K562 (cell line): ENCODE data around the gene FRYL. TPM values are rescaled to one million over a fixed set of nuclear protein-coding genes. Genes with fewer than 3 reads are reported as not detected.

Experiments used
- FOS ChIP-seq: IDR thresholded peaks from 3 replicates; pipeline ENCODE4 v1.6.1; 2011; ENCODE audit not compliant: insufficient read length; ENCODE audit errors: extremely low read depth
- MCM7 ChIP-seq, 2 experiments: fragments of 450-650 bp; IDR thresholded peaks; 2 replicates each; pipeline ENCODE4 v1.6.1; 2016 to 2018
- NFE2 ChIP-seq: IDR thresholded peaks from 2 replicates; pipeline ENCODE4 v1.6.1; 2014; ENCODE audit warnings: antibody characterized with exemption, low read depth
- RBM39 ChIP-seq: fragments of 200-400 bp; formaldehyde crosslinking; optimal IDR thresholded peaks from 2 replicates; pipeline ENCODE3; 2018; ENCODE audit warnings: low read depth, low read length
- SRSF1 ChIP-seq: fragments of 200-400 bp; formaldehyde crosslinking; IDR thresholded peaks from 2 replicates; pipeline ENCODE4 v1.6.1; 2017; ENCODE audit warnings: mild to moderate bottlenecking, low read depth, low read length, moderate library complexity
- XRCC5 ChIP-seq: fragments of 200-400 bp; formaldehyde crosslinking; IDR thresholded peaks from 2 replicates; pipeline ENCODE4 v1.6.1; 2017; ENCODE audit warnings: low read depth, mild to moderate bottlenecking, low read length
- polyA plus RNA-seq, 8 experiments: library from polyadenylated mRNA; depleted of rRNA in 4 of 8; stranded (reverse) in 5 of 8; unstranded in 3 of 8; fragments of >200 nt; fragmentation: Nextera tagmentation in 2 of 8; fragmentation: Illumina TruSeq in 1 of 8; extraction: Ambion mirVana in 2 of 8; extraction: Trizol in 1 of 8; gene quantifications; 2 replicates each; pipeline versions ENCODE4 v1.2.1 to v1.2.3, GENCODE V29; 2011 to 2014; ENCODE audit warnings: inconsistent platforms in 1 of 8, missing spikeins in 1 of 8
- total RNA-seq, 7 experiments: library from RNA; depleted of rRNA in 6 of 7; stranded (reverse); fragments of >200 nt in 6 of 7; fragmentation: Illumina TruSeq in 2 of 7; extraction: Trizol in 2 of 7; gene quantifications; 2 replicates each; pipeline versions ENCODE4 v1.2.1 to v1.2.3, GENCODE V29; 2011 to 2021; ENCODE audit warnings: low replicate concordance in 1 of 7
- TF ChIP-seq, protein P1 (sequence below), 3 experiments: IDR thresholded peaks in 2 of 3; conservative IDR thresholded peaks in 1 of 3; 2 replicates each; pipeline ENCODE4 v1.5.1; 2011 to 2012; ENCODE audit warnings: low read length in 3 of 3, mild to moderate bottlenecking in 3 of 3, control low read depth in 2 of 3, improper control_type of control experiment in 1 of 3, inconsistent platforms in 1 of 3, low read depth in 1 of 3, mixed read lengths in 1 of 3, moderate library complexity in 1 of 3; ENCODE audit not compliant: insufficient read depth in 2 of 3
- TF ChIP-seq, protein P2 (sequence below): fragments of 250-450 bp; sonication (Bioruptor Pico); IDR thresholded peaks from 2 replicates; pipeline ENCODE4 v1.5.0; 2020; ENCODE audit warnings: mild to moderate bottlenecking, borderline replicate concordance
- TF ChIP-seq, protein P3 (sequence below): IDR thresholded peaks from 2 replicates; pipeline ENCODE4 v1.6.1; 2016; ENCODE audit warnings: missing genetic modification characterization, missing compliant biosample characterization
- TF ChIP-seq, protein P4 (sequence below): sonication (generic); formaldehyde crosslinking; IDR thresholded peaks from 2 replicates; pipeline ENCODE4 v1.4.0; 2020; ENCODE audit warnings: mild to moderate bottlenecking, missing genetic modification reagents
- TF ChIP-seq, protein P5 (sequence below): fragments of 450-650 bp; formaldehyde crosslinking; IDR thresholded peaks from 2 replicates; pipeline ENCODE4 v1.4.0; 2020; ENCODE audit warnings: mild to moderate bottlenecking, moderate library complexity
- TF ChIP-seq, protein P6 (sequence below): sonication (generic); formaldehyde crosslinking; IDR thresholded peaks from 2 replicates; pipeline ENCODE4 v1.8.0; 2022; ENCODE audit warnings: mild to moderate bottlenecking, missing genetic modification reagents

The FRYL gene
- total and polyA plus RNA-seq, 9 of the 15 experiments (the other 6 are each of a cell fraction or from before 2014, with no cell fraction given), result 7.2 to 34.9 (median 15.9) TPM

DNA sequence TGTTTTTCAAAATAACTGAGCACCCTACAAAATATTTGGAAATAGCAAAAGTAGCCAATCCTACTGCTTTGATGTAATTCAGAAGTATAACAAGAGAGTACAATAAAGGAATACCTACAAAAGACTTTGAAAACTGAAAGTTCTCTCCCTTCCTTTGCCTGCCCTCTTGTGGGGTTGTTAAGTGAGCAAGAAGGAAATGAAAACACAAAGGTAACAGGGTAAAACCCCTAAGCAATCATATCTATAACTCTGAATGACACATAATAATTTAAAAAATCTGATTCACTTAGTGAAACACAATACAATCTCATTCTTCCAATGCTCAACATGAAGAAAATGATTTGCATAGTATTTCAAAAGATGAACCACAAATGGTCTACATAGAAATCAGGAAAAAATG lies 98.2 kb downstream of the FRYL start (continued):
- TF ChIP-seq, protein P1, sequence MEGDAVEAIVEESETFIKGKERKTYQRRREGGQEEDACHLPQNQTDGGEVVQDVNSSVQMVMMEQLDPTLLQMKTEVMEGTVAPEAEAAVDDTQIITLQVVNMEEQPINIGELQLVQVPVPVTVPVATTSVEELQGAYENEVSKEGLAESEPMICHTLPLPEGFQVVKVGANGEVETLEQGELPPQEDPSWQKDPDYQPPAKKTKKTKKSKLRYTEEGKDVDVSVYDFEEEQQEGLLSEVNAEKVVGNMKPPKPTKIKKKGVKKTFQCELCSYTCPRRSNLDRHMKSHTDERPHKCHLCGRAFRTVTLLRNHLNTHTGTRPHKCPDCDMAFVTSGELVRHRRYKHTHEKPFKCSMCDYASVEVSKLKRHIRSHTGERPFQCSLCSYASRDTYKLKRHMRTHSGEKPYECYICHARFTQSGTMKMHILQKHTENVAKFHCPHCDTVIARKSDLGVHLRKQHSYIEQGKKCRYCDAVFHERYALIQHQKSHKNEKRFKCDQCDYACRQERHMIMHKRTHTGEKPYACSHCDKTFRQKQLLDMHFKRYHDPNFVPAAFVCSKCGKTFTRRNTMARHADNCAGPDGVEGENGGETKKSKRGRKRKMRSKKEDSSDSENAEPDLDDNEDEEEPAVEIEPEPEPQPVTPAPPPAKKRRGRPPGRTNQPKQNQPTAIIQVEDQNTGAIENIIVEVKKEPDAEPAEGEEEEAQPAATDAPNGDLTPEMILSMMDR (IDR thresholded peaks at IDR 0.05 in 2 of 3, conservative IDR thresholded peaks at IDR 0.05 in 1 of 3; ENCODE audit: insufficient read depth in 2 of 3, low read depth in 1 of 3, low read length in 3 of 3), result peak; percentile 17 to 64 (median 20); a peak in 3 of 6 replicates
- TF ChIP-seq MCM7 (IDR thresholded peaks at IDR 0.05) (no peak), NFE2 (no peak), SRSF1 (no peak), RBM39 (no peak), FOS (no peak), XRCC5 (no peak)
- TF ChIP-seq, protein P2, sequence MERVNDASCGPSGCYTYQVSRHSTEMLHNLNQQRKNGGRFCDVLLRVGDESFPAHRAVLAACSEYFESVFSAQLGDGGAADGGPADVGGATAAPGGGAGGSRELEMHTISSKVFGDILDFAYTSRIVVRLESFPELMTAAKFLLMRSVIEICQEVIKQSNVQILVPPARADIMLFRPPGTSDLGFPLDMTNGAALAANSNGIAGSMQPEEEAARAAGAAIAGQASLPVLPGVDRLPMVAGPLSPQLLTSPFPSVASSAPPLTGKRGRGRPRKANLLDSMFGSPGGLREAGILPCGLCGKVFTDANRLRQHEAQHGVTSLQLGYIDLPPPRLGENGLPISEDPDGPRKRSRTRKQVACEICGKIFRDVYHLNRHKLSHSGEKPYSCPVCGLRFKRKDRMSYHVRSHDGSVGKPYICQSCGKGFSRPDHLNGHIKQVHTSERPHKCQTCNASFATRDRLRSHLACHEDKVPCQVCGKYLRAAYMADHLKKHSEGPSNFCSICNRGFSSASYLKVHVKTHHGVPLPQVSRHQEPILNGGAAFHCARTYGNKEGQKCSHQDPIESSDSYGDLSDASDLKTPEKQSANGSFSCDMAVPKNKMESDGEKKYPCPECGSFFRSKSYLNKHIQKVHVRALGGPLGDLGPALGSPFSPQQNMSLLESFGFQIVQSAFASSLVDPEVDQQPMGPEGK (CRISPR knock-in tag), result no peak
- TF ChIP-seq, protein P3, sequence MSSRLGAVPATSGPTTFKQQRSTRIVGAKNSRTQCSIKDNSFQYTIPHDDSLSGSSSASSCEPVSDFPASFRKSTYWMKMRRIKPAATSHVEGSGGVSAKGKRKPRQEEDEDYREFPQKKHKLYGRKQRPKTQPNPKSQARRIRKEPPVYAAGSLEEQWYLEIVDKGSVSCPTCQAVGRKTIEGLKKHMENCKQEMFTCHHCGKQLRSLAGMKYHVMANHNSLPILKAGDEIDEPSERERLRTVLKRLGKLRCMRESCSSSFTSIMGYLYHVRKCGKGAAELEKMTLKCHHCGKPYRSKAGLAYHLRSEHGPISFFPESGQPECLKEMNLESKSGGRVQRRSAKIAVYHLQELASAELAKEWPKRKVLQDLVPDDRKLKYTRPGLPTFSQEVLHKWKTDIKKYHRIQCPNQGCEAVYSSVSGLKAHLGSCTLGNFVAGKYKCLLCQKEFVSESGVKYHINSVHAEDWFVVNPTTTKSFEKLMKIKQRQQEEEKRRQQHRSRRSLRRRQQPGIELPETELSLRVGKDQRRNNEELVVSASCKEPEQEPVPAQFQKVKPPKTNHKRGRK (tag), result no peak
- TF ChIP-seq, protein P4, sequence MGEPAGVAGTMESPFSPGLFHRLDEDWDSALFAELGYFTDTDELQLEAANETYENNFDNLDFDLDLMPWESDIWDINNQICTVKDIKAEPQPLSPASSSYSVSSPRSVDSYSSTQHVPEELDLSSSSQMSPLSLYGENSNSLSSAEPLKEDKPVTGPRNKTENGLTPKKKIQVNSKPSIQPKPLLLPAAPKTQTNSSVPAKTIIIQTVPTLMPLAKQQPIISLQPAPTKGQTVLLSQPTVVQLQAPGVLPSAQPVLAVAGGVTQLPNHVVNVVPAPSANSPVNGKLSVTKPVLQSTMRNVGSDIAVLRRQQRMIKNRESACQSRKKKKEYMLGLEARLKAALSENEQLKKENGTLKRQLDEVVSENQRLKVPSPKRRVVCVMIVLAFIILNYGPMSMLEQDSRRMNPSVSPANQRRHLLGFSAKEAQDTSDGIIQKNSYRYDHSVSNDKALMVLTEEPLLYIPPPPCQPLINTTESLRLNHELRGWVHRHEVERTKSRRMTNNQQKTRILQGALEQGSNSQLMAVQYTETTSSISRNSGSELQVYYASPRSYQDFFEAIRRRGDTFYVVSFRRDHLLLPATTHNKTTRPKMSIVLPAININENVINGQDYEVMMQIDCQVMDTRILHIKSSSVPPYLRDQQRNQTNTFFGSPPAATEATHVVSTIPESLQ (CRISPR knock-in tag), result no peak
- TF ChIP-seq, protein P5, sequence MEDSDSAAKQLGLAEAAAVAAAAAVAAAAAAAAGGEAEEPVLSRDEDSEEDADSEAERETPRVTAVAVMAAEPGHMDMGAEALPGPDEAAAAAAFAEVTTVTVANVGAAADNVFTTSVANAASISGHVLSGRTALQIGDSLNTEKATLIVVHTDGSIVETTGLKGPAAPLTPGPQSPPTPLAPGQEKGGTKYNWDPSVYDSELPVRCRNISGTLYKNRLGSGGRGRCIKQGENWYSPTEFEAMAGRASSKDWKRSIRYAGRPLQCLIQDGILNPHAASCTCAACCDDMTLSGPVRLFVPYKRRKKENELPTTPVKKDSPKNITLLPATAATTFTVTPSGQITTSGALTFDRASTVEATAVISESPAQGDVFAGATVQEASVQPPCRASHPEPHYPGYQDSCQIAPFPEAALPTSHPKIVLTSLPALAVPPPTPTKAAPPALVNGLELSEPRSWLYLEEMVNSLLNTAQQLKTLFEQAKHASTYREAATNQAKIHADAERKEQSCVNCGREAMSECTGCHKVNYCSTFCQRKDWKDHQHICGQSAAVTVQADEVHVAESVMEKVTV (CRISPR knock-in tag), result peak; percentile 28; the same call in 1 of the 2 replicates
- TF ChIP-seq, protein P6, sequence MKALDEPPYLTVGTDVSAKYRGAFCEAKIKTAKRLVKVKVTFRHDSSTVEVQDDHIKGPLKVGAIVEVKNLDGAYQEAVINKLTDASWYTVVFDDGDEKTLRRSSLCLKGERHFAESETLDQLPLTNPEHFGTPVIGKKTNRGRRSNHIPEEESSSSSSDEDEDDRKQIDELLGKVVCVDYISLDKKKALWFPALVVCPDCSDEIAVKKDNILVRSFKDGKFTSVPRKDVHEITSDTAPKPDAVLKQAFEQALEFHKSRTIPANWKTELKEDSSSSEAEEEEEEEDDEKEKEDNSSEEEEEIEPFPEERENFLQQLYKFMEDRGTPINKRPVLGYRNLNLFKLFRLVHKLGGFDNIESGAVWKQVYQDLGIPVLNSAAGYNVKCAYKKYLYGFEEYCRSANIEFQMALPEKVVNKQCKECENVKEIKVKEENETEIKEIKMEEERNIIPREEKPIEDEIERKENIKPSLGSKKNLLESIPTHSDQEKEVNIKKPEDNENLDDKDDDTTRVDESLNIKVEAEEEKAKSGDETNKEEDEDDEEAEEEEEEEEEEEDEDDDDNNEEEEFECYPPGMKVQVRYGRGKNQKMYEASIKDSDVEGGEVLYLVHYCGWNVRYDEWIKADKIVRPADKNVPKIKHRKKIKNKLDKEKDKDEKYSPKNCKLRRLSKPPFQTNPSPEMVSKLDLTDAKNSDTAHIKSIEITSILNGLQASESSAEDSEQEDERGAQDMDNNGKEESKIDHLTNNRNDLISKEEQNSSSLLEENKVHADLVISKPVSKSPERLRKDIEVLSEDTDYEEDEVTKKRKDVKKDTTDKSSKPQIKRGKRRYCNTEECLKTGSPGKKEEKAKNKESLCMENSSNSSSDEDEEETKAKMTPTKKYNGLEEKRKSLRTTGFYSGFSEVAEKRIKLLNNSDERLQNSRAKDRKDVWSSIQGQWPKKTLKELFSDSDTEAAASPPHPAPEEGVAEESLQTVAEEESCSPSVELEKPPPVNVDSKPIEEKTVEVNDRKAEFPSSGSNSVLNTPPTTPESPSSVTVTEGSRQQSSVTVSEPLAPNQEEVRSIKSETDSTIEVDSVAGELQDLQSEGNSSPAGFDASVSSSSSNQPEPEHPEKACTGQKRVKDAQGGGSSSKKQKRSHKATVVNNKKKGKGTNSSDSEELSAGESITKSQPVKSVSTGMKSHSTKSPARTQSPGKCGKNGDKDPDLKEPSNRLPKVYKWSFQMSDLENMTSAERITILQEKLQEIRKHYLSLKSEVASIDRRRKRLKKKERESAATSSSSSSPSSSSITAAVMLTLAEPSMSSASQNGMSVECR (CRISPR knock-in tag), result no peak
